Measurements from ENCODE around the gene TVP23C.
"Not testable (repeated sequence)": the region's sequence is repeated elsewhere in the genome, so short reads cannot be mapped to it uniquely, and the experiment has no call there.

Gene TVP23C

GRCh38 chr17:15563375-15563857 lies at the start of gene TVP23C:
Gene TVP23C, minus strand, starts transcription at chr17:15563483. Its CDS starts 35 bp downstream, at chr17:15563448.
- DNase-seq = peak; percentile 84

- DNase-seq = not testable (repeated sequence)
Observed at GRCh38 chr17:15592960-15593359, 29.7 kb upstream of the TVP23C start.

GRCh38 chr17:15591986-15592385 lies 28.7 kb upstream of the TVP23C start:
- not testable (repeated sequence) for DNase-seq

- DNase-seq = not testable (repeated sequence)
Observed at GRCh38 chr17:15590844-15591243, 27.6 kb upstream of the TVP23C start.

GRCh38 chr17:15589544-15590536 lies 26.6 kb upstream of the TVP23C start:
- not testable (repeated sequence) for DNase-seq

GRCh38 chr17:15588017-15588416 lies 24.7 kb upstream of the TVP23C start:
- not testable (repeated sequence) for DNase-seq

- DNase-seq = not testable (repeated sequence)
Observed at GRCh38 chr17:15583313-15583712, 20.0 kb upstream of the TVP23C start.

- not testable (repeated sequence) for DNase-seq
Observed at GRCh38 chr17:15581462-15581861, 18.2 kb upstream of the TVP23C start.

GRCh38 chr17:15576848-15577247 lies 13.6 kb upstream of the TVP23C start:
- DNase-seq = not testable (repeated sequence)

GRCh38 chr17:15574660-15575059 lies 11.4 kb upstream of the TVP23C start:
- not testable (repeated sequence) for DNase-seq

GRCh38 chr17:15573870-15574269 lies 10.6 kb upstream of the TVP23C start:
- not testable (repeated sequence) for DNase-seq

GRCh38 chr17:15562613-15563374 lies 489 bp downstream of the TVP23C start:
- peak; percentile 1 for DNase-seq

GRCh38 chr17:15561439-15561838 lies 1.8 kb downstream of the TVP23C start:
- DNase-seq = not testable (repeated sequence)

- DNase-seq = not testable (repeated sequence)
Observed at GRCh38 chr17:15558403-15559105, 4.7 kb downstream of the TVP23C start.

GRCh38 chr17:15557334-15557832 lies 5.9 kb downstream of the TVP23C start:
- not testable (repeated sequence) for DNase-seq

- not testable (repeated sequence) for DNase-seq
Observed at GRCh38 chr17:15552932-15553331, 10.4 kb downstream of the TVP23C start.

GRCh38 chr17:15549552-15549951 lies 13.7 kb downstream of the TVP23C start:
- peak; percentile 0 for DNase-seq

GRCh38 chr17:15546604-15547003 lies 16.7 kb downstream of the TVP23C start:
- not testable (repeated sequence) for DNase-seq

GRCh38 chr17:15540371-15541219 lies 22.7 kb downstream of the TVP23C start:
- DNase-seq = not testable (repeated sequence)

GRCh38 chr17:15533122-15533521 lies 30.2 kb downstream of the TVP23C start:
- DNase-seq = not testable (repeated sequence)
